Stimulated activated CD4-positive, alpha-beta T cell treated with anti-CD3 and anti-CD28 coated beads, TNF-alpha, amount 100 ng/mL, for 4 hours (primary cell): ENCODE data around the gene CNBD2.
A peak's percentile ranks its signal among the peaks of the same experiment; 100 is the strongest.
"Not testable (repeated sequence)": the region's sequence is repeated elsewhere in the genome, so short reads cannot be mapped to it uniquely, and the experiment has no call there.

Experiments used
- DNase-seq, 3 experiments: peaks; one replicate each; pipeline ENCODE4 v3.0.0-alpha.2; 2020; ENCODE audit warnings: low read depth in 3 of 3

CNBD2 gene

GRCh38 chr20:36026131-36026530 is 57.7 kb downstream of the CNBD2 start:
- not testable (repeated sequence) for DNase-seq

GRCh38 chr20:36028106-36028808 is 59.9 kb downstream of the CNBD2 start:
- DNase-seq = no peak

GRCh38 chr20:36030149-36030548 is 61.8 kb downstream of the CNBD2 start:
- no peak for DNase-seq

- DNase-seq = no peak
Observed at GRCh38 chr20:36031806-36032205, 63.4 kb downstream of the CNBD2 start.

GRCh38 chr20:36034875-36035274 is 66.5 kb downstream of the CNBD2 start:
- no peak for DNase-seq

GRCh38 chr20:36035745-36036144 is 67.4 kb downstream of the CNBD2 start:
- no peak for DNase-seq

- no peak for DNase-seq
Observed at GRCh38 chr20:36036688-36037087, 68.3 kb downstream of the CNBD2 start.

GRCh38 chr20:36040571-36040970 is 72.2 kb downstream of the CNBD2 start:
- no peak for DNase-seq

- DNase-seq = no peak
Observed at GRCh38 chr20:36043441-36043840, 75.1 kb downstream of the CNBD2 start.

- DNase-seq = no peak
Observed at GRCh38 chr20:36043892-36044515, 75.6 kb downstream of the CNBD2 start.

GRCh38 chr20:36045373-36045714 is 77.0 kb downstream of the CNBD2 start:
- no peak for DNase-seq

- DNase-seq = not testable (repeated sequence)
Observed at GRCh38 chr20:36046073-36046798, 77.8 kb downstream of the CNBD2 start.

GRCh38 chr20:36049408-36049807 is 81.0 kb downstream of the CNBD2 start:
- not testable (repeated sequence) for DNase-seq

- DNase-seq = peak; percentile 86 to 90 (median 87)
Observed at GRCh38 chr20:36050436-36051317, 82.3 kb downstream of the CNBD2 start.

- DNase-seq = no peak
Observed at GRCh38 chr20:36051318-36052116, 83.1 kb downstream of the CNBD2 start.

GRCh38 chr20:36052117-36052513 is 83.7 kb downstream of the CNBD2 start:
- no peak for DNase-seq

- DNase-seq = not testable (repeated sequence)
Observed at GRCh38 chr20:36053863-36054518, 85.6 kb downstream of the CNBD2 start.

GRCh38 chr20:36055145-36055544 is 86.8 kb downstream of the CNBD2 start:
- DNase-seq = no peak

GRCh38 chr20:36060676-36061075 is 92.3 kb downstream of the CNBD2 start:
- DNase-seq = no peak

GRCh38 chr20:36061754-36062153 is 93.4 kb downstream of the CNBD2 start:
- no peak for DNase-seq

- no peak for DNase-seq
Observed at GRCh38 chr20:36062799-36063198, 94.4 kb downstream of the CNBD2 start.
